Measurements from ENCODE around the gene P4HB. TPM values are rescaled to one million over a fixed set of nuclear protein-coding genes. Genes with fewer than 3 reads are reported as not detected.

Gene P4HB
- total RNA-seq, 2 experiments from 2014 or later = 223 to 233 TPM

DNA sequence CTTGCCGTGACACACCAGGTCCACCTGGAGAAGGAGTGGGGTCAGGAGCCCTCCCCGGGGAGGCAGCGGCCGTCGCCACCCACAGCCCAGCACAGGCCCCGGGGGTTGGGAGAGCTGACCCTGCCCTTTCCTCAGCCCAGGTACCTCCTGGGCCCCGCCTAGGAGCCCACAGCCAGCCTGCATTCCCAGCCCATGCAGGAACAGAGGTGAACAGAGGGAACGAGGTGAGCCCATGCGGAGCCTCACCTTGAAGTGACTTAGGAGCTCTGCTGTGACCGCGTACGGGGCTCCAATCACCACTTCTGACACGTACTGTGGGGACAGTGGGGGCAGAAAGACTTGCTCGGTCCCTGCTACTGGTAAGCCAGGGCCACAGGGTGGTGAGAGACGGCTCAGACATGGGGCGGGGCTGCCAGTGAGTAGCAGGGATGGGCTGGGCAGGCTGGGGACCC lies 45.1 kb upstream of the P4HB start:
- TF ChIP-seq, protein P1, sequence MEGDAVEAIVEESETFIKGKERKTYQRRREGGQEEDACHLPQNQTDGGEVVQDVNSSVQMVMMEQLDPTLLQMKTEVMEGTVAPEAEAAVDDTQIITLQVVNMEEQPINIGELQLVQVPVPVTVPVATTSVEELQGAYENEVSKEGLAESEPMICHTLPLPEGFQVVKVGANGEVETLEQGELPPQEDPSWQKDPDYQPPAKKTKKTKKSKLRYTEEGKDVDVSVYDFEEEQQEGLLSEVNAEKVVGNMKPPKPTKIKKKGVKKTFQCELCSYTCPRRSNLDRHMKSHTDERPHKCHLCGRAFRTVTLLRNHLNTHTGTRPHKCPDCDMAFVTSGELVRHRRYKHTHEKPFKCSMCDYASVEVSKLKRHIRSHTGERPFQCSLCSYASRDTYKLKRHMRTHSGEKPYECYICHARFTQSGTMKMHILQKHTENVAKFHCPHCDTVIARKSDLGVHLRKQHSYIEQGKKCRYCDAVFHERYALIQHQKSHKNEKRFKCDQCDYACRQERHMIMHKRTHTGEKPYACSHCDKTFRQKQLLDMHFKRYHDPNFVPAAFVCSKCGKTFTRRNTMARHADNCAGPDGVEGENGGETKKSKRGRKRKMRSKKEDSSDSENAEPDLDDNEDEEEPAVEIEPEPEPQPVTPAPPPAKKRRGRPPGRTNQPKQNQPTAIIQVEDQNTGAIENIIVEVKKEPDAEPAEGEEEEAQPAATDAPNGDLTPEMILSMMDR (IDR thresholded peaks at IDR 0.05) = no peak
- peaks cover 7 to 11% of the 10 kb centered on the region in 2 experiments for H3K27me3 ChIP-seq (ENCODE audit: control insufficient read depth in 1 of 2, insufficient read depth in 2 of 2, low read length in 2 of 2)
- peaks cover 22% of the 10 kb centered on the region for H3K36me3 ChIP-seq (ENCODE audit: insufficient read depth, low read length)
- peaks cover 0 to 5% of the 10 kb centered on the region in 2 experiments for H3K9me3 ChIP-seq (ENCODE audit: control insufficient read depth in 1 of 2, insufficient read depth in 1 of 2, low read length in 2 of 2)
- POLR2A ChIA-PET = no interaction called here
- peaks cover 8% of the 10 kb centered on the region for H3K27me3 Mint-ChIP-seq
- H3K4me1 Mint-ChIP-seq (ENCODE audit: low read depth) = peaks cover 9% of the 10 kb centered on the region
- peaks cover 26% of the 10 kb centered on the region for H3K4me1 ChIP-seq (ENCODE audit: insufficient read depth, low read length)
- H3K4me3 ChIP-seq (ENCODE audit: low read length) = no peak overlapping the region
- H3K4me3 Mint-ChIP-seq = no peak overlapping the region
- ATAC-seq (ENCODE audit: poor library complexity) (no peak), DNase-seq (no peak)
- H3K9me3 Mint-ChIP-seq = no peaks in the 10 kb centered on the region
- no peak overlapping the region for H3K27ac Mint-ChIP-seq
- CTCF ChIA-PET = no interaction called here
- peaks cover 18% of the 10 kb centered on the region for H3K36me3 Mint-ChIP-seq (ENCODE audit: low read depth)
- intact Hi-C loops (cut with DNase I, micrococcal nuclease) = no loop called here
- H3K27ac ChIP-seq (ENCODE audit: low read depth in 1 of 2, low read length in 2 of 2) = no peak overlapping the region

DNA sequence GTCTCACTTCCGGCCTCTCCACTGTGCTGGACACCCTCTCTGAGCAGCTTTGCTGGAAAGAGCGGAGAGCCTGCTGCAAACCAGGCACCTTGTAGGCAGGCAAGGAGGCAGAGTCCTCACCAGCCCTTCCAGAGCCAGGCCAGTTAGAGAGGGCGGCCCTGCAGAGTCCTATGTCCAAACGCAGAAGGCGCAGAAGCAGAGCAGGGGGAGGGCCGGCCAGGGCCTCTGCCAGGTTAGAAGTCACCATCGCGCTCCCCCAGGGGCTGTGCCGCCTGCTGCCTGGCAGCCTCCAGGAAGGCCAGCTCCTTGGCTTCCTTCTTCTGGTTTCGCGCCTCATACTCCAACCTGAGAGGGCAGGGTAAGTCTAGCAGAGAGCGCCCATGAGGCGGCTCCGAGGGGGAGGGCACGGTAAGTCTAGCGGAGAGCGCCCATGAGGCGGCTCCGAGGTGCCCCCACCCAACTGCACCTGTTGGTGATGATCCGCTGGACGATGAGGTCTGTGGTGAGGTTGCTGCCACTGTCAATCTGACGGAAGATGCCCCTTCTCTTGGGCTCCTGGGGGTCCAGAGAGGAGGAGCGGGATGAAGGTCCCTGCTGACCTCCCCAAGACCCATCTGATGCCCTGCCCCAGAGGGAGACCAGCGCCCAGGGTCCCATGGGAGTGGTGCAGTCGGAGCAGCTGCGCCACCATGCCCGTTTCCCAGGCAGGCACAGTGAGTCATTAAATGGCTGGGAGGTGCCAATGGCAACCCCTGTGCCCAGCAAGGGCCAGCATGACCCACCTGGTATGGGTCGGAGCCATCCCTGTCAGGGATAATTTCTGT lies 44.5 kb upstream of the P4HB start:
- H3K27ac Mint-ChIP-seq = no peak overlapping the region
- peaks cover 0 to 5% of the 10 kb centered on the region in 2 experiments for H3K9me3 ChIP-seq (ENCODE audit: control insufficient read depth in 1 of 2, insufficient read depth in 1 of 2, low read length in 2 of 2)
- no peak overlapping the region for H3K4me3 Mint-ChIP-seq
- peaks cover 8% of the 10 kb centered on the region for H3K4me1 Mint-ChIP-seq (ENCODE audit: low read depth)
- intact Hi-C loops (cut with DNase I, micrococcal nuclease) = no loop called here
- H3K4me1 ChIP-seq (ENCODE audit: insufficient read depth, low read length) = peaks cover 19% of the 10 kb centered on the region
- H3K27ac ChIP-seq (ENCODE audit: low read depth in 1 of 2, low read length in 2 of 2) = no peak overlapping the region
- peaks cover 7 to 11% of the 10 kb centered on the region in 2 experiments for H3K27me3 ChIP-seq (ENCODE audit: control insufficient read depth in 1 of 2, insufficient read depth in 2 of 2, low read length in 2 of 2)
- DNase-seq (no peak), ATAC-seq (ENCODE audit: poor library complexity) (no peak)
- no peak overlapping the region for H3K4me3 ChIP-seq (ENCODE audit: low read length)
- POLR2A ChIA-PET = interaction anchor here (1.1 kb wide), 1 partner anchor 34 kb away, joined by 3 read pairs; the partner anchor contains the start of gene ARHGDIA
- H3K36me3 ChIP-seq (ENCODE audit: insufficient read depth, low read length) = peaks cover 26% of the 10 kb centered on the region
- TF ChIP-seq, protein P1 (IDR thresholded peaks at IDR 0.05) = no peak
- H3K9me3 Mint-ChIP-seq = no peaks in the 10 kb centered on the region
- peaks cover 25% of the 10 kb centered on the region for H3K36me3 Mint-ChIP-seq (ENCODE audit: low read depth)
- CTCF ChIA-PET = no interaction called here
- peaks cover 13% of the 10 kb centered on the region for H3K27me3 Mint-ChIP-seq

DNA sequence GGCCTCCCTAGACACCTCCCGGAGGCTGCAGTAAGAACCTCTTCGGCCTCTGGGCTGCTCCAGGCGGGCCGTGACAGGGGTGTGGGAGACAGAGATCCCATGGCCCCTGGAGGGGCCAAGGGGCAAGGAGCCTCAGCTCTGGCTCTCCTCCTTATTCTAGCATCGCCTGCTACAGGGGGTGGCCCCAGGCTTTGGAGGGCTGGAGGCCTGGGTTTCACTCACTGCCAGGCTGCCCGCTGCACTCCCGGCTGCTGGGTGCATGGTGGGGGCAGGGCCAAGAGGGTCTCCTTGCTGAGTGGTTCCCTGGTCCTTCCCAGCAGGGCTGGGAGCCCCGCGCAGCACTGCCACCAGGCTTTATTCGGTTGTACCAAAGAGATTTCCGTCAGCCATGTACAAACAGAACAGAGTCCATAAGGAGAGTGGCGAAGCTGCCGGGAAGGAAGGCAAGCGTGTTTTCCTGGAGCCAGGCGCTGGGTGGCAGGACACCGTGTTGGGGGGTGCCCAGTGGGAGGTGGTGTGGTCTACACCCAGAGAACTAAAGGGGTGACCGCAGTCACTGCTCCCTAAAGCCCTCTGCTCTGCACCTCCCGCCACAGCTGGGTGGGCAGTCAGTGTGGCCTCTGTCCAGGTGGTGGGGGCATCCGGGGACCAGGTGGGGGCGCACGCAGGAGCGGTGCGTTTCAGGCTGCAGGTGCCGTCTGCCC lies 43.7 kb upstream of the P4HB start:
- TF ChIP-seq, protein P1 (IDR thresholded peaks at IDR 0.05) = no peak
- DNase-seq = no peak
- ChIA-PET CTCF (no interaction called here), POLR2A (interaction anchor here (1.1 kb wide), 1 partner anchor 33 kb away, joined by 3 read pairs; the partner anchor contains the start of gene ARHGDIA)
- intact Hi-C loops (cut with DNase I, micrococcal nuclease) = no loop called here
- no peak overlapping the region for H3K27ac ChIP-seq (ENCODE audit: low read depth in 1 of 2, low read length in 2 of 2)
- H3K27me3 Mint-ChIP-seq = peaks cover 13% of the 10 kb centered on the region
- no peaks in the 10 kb centered on the region for H3K9me3 Mint-ChIP-seq
- peaks cover 8% of the 10 kb centered on the region for H3K4me1 Mint-ChIP-seq (ENCODE audit: low read depth)
- H3K9me3 ChIP-seq (ENCODE audit: control insufficient read depth in 1 of 2, insufficient read depth in 1 of 2, low read length in 2 of 2) = peaks cover 0 to 5% of the 10 kb centered on the region in 2 experiments
- no peak overlapping the region for H3K4me3 ChIP-seq (ENCODE audit: low read length)
- peaks cover 7 to 11% of the 10 kb centered on the region in 2 experiments for H3K27me3 ChIP-seq (ENCODE audit: control insufficient read depth in 1 of 2, insufficient read depth in 2 of 2, low read length in 2 of 2)
- peaks cover 26% of the 10 kb centered on the region for H3K36me3 ChIP-seq (ENCODE audit: insufficient read depth, low read length)
- H3K36me3 Mint-ChIP-seq (ENCODE audit: low read depth) = peaks cover 27% of the 10 kb centered on the region
- ATAC-seq (ENCODE audit: poor library complexity) = no peak
- no peak overlapping the region for H3K4me3 Mint-ChIP-seq
- no peak overlapping the region for H3K27ac Mint-ChIP-seq
- H3K4me1 ChIP-seq (ENCODE audit: insufficient read depth, low read length) = peaks cover 14% of the 10 kb centered on the region

Measured in CD4-positive, alpha-beta T cell (primary cell).